Astrocyte of the spinal cord (primary cell): ENCODE results near the gene C5orf22.
"Not testable (repeated sequence)": the region's sequence is repeated elsewhere in the genome, so short reads cannot be mapped to it uniquely, and the experiment has no call there.

ENCODE experiments used
- DNase-seq: peaks from one replicate; pipeline ENCODE4 v3.0.0; 2011; ENCODE audit warnings: low read depth, low spot score
- H3K4me3 ChIP-seq: 2 replicates; pipeline ENCODE4 v1.5.1; 2011; ENCODE audit warnings: low read depth, mild to moderate bottlenecking, low read length, moderate library complexity
- in situ Hi-C: cut with HindIII; loops from 2 replicates; pipeline ENCODE4 v1.10.0; 2017; ENCODE audit warnings: low sequenced_read_pairs
- TF ChIP-seq, protein P1 (sequence below): IDR thresholded peaks from 2 replicates; pipeline ENCODE4 v1.5.1; 2012; ENCODE audit warnings: low read depth, mild to moderate bottlenecking, low read length, inconsistent platforms

Gene C5orf22

DNA sequence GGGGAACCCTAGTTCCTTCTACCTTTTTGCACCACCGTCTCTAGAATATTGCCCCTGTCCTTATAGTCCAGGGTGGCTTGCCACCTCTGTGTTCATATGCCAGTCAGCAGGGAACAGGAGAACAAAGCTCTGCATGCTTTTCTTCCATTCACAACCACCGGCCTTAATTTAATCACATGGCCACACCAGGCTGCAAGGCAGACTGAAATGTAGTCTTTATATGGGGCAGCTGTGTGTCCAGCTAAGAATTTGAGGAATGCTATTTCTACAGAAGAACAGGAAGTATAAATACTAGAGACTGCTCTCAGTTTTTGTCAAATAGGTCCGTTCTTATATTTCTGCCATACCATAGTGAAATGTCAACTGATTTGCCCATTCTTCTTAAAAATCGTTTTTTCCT, 5.8 kb downstream of the C5orf22 start:
- in situ Hi-C loops = no loop called here
- DNase-seq = peak; percentile 15
- no peak overlapping the region for H3K4me3 ChIP-seq
- TF ChIP-seq, protein P1, sequence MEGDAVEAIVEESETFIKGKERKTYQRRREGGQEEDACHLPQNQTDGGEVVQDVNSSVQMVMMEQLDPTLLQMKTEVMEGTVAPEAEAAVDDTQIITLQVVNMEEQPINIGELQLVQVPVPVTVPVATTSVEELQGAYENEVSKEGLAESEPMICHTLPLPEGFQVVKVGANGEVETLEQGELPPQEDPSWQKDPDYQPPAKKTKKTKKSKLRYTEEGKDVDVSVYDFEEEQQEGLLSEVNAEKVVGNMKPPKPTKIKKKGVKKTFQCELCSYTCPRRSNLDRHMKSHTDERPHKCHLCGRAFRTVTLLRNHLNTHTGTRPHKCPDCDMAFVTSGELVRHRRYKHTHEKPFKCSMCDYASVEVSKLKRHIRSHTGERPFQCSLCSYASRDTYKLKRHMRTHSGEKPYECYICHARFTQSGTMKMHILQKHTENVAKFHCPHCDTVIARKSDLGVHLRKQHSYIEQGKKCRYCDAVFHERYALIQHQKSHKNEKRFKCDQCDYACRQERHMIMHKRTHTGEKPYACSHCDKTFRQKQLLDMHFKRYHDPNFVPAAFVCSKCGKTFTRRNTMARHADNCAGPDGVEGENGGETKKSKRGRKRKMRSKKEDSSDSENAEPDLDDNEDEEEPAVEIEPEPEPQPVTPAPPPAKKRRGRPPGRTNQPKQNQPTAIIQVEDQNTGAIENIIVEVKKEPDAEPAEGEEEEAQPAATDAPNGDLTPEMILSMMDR = no peak

DNA sequence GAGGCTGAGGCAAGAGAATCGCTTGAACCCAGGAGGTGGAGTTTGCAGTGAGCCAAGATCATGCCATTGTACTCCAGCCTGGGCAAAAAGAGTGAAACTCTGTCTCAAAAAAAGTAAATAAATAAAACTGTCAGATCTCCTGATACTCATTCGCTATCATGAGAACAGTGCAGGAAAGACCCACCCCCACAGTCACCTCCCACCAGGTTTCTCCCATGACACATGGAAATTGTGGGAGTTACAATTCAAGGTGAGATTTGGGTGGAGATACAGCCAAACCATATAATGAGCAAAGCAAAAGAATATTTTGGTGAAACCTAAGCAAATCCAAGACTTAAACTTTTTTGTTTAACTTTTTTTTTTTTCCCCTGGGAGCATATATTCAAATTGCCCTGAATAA, 17.0 kb downstream of the C5orf22 start:
- H3K4me3 ChIP-seq, DNase-seq, in situ Hi-C loops: not testable (repeated sequence)

DNA sequence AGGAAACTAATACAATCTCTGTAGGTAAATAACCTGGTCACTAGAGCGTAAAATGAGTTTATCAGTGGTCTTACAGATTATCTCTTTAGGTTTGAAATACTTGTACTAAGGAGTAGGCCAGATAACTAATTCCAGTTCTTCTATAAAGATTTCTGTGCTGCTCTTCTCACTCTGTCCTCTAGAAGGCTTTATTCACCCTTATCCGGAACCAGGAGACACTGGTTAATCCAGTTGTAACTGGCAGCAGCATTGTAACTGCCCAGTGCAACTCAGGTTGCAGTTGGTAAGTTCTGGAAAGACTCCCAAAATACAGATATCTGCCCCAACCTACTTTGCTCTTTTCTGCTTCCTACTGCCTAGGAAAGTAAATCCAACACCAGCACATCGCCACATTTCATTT, 19.8 kb downstream of the C5orf22 start:
- in situ Hi-C loops = no loop called here
- no peak for DNase-seq
- no peak overlapping the region for H3K4me3 ChIP-seq
- TF ChIP-seq, protein P1 = no peak

DNA sequence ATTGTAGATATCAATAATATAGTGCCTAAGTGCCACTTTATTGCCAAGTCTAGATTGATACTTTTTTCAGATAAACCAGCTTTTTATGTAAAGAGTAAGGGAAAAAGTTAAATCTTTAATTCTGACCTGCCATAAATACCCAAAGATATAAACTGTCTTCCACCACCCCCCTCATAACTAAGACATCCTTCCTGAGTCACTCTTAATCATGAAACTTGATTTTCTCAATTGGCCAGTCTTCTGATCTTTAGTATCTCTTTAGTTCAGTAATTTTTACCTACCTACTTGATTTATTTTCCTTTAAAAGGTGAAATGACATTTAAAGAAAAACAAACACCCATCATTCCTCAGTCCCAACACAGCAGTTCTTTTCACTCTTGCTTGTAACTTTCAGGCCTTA, 21.8 kb downstream of the C5orf22 start:
- no peak for DNase-seq
- TF ChIP-seq, protein P1 = no peak
- H3K4me3 ChIP-seq = no peak overlapping the region
- in situ Hi-C loops = no loop called here

DNA sequence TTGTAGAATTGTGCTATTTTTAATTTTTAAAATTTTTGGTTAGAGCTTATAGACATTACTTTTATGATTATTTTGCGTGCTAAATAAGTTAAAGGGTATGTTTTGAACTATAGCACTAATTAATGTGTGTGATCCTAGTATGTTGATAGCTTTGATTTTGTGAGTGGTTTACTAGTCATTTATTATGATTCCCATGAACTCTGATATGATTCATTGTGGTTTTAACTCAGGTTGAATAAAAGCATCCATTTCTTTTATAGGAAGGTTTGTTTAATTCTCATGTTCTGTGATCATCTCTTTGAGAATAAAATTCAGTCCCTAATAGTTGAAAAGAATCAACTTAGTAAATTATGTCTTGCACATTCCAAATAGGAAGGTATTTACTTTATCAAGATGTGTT, 22.5 kb downstream of the C5orf22 start:
- DNase-seq = no peak
- in situ Hi-C loops = no loop called here
- TF ChIP-seq, protein P1 = no peak
- H3K4me3 ChIP-seq = no peak overlapping the region

DNA sequence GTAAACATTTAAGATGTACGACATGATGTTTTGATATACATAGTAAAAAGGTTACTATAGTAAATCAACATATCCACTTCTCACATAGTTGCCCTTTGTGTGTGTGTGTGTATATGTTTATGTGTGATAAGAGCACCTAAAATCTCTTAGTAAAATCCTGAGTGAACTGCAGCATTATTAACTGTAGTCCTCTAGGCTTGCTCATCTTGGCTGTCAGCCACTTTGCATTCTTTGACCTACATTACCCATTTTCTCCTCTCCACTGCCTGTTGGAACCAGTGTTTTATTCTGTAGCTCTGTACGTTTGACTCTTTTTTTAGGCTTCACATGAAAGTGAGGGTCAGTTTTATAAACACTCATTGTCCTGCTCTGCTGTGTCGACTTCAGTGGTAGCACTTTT, 24.4 kb downstream of the C5orf22 start:
- in situ Hi-C loops = no loop called here
- TF ChIP-seq, protein P1 = no peak
- no peak for DNase-seq
- H3K4me3 ChIP-seq = no peak overlapping the region

DNA sequence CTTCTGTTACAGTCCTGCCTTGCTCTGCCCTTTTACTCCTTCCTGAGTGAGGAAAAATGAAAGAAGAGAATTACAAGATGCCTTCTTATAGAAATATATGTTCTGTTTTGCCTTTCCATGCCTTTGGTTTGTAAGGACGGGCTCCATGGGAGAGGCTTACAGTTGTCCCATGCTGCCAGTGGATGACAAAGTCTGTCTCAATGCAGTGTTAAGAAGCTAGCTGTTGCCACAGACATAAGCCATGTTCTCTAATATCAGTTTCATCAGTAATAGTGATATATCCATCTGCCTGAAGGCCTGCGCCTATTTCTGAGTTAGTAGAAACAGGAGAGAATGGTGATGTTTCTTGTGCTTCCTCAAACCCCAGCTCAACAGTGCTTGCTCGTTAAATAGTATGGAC, 27.8 kb downstream of the C5orf22 start:
- H3K4me3 ChIP-seq = no peak overlapping the region
- DNase-seq = no peak
- in situ Hi-C loops = no loop called here
- TF ChIP-seq, protein P1 = no peak
